Pulmonary artery endothelial cell (primary cell): ENCODE results near the gene USP28. TPM values are rescaled to one million over a fixed set of nuclear protein-coding genes. Genes with fewer than 3 reads are reported as not detected.
"Not testable (repeated sequence)": the region's sequence is repeated elsewhere in the genome, so short reads cannot be mapped to it uniquely, and the experiment has no call there.

Experiments
- DNase-seq: peaks from one replicate; pipeline ENCODE4 v3.0.0-alpha.2; 2011; ENCODE audit warnings: low read depth, low spot score
- total RNA-seq: library from RNA; depleted of rRNA; stranded (reverse); fragments of >200 nt; gene quantifications from 2 replicates; pipeline ENCODE4 v1.2.3, GENCODE V29; 2014

The USP28 gene
- total RNA-seq, 1 donor from 2014 or later: 31.7 TPM

DNA sequence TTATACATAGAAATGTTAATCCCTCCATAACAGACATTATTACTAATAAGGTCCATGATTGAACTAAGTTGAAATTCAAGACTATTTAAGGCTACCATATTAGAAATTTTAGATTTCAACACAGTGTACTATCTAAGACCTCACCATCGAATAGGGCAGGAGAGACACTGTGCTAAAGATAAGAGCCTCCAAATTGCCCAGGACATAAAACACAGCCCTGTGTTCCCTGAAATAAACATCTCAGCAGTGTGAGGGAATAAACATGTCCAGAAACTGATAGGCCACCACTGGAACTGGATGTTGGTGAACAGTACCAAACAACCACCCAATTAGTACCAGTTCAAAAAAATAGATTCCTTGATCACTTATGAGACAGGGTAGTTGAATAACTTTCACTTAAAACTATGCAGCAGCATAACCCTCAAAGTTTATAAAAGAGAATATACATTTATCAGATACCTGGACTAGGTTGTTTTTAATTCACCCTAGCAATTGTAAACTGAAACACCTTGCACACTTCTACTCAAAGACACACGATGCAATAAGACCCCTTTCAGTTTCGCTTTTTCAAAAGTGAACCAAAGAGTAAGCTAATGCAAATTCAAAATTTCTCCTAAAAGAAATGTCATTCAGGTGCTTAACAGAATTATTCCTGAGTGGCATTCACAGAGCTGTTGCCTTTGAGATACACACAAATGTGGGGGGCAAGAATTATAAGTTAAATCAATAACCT lies 34.3 kb downstream of the USP28 start:
- no peak for DNase-seq

- no peak for DNase-seq
These were observed 35.5 kb downstream of the USP28 start for GRCh38 chr11:113839842-113840241.

DNA sequence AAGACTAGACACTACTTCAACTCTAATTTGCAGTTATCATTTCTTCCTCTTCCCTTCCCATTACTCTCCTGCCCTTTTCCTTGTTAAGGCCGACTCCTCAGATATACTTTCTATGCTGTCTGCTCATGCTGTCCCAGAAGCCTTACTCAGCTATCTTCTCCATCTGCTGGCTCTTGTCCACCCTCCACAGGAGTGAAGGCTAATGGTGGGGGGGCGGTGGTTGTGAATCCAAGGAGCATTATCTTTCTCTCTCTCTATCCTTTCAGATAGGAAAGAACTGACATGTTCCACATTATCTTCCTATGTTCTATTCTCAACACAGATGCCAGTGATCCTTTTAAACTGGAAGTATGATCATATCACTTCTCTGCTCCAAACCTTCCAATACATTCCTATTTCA lies 37.4 kb downstream of the USP28 start:
- no peak for DNase-seq

DNA sequence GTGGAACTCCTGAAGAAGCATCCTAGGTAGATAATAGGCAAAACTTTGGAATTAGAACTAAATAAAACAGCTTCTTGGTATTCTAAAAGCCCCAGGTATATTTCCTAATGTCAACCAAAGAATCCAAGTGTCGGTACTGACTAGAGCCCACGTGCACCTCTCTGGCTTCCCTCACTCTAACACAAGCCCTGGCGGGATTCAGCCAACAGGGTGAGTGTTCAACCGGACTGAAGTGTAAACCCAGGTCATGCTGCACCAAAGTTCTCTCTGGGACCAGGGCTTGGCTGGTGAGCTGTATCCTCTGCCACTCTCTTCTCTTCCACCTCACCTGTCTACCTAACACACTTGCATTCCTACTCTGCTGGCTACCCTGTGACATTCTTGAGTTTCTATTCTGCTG lies 40.1 kb downstream of the USP28 start:
- no peak for DNase-seq

DNA sequence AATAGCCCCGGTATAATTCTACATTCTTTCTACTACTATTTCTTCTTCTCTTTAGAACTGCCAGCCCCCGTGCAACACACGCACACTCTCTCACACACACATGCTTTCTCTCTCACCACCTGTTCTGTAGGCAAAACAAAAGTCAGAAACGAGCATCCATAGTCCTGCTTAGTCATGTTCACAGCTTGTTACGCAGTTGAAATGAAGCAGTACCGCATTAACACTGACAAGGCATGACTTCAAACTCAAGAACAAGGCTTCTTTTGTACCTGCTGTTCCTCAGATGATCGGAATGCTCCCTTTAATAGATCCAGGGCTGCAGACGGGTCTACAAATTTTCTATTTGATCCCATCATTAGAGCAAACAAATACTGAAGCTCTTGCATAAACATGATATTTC lies 42.2 kb downstream of the USP28 start:
- no peak for DNase-seq

DNA sequence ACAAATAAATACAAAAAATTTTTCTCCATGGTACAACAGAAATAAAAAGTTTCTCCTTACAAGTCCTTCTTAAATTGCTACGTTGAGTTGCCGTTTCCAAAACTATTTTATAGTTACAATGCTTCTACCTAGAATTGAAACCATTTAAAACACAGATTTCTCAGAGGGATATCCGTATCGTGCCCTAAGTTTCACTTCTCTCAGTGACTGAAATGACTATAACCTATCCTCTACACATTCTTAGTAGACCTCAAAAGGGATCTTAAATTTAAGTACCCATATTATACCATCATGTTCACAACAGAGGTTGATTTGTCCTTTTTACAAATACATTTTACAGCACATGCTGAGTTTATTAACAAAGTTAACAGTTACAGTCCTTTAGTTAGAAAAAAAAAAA lies 44.1 kb downstream of the USP28 start:
- DNase-seq: no peak

- no peak for DNase-seq
These were observed 45.6 kb downstream of the USP28 start for GRCh38 chr11:113829751-113830150.

DNA sequence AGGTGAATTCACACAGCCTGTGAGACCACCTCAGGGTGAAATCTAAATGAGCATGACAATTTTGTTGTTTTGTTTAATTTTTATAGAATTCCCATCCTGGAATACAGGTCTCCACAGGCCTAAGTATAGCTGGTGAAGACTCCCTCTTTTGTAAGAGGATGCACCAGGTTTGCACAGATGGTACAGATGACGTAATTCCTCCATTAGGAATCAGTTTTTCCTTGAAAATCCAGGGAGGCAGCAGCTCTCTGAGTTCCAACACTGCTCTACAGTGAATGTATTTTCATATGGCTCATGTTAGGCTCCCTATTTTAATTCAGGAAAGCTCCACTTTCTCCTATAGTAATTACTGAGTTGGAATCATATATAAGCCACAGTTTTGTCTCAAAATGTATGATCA lies 47.2 kb downstream of the USP28 start:
- DNase-seq: no peak

DNA sequence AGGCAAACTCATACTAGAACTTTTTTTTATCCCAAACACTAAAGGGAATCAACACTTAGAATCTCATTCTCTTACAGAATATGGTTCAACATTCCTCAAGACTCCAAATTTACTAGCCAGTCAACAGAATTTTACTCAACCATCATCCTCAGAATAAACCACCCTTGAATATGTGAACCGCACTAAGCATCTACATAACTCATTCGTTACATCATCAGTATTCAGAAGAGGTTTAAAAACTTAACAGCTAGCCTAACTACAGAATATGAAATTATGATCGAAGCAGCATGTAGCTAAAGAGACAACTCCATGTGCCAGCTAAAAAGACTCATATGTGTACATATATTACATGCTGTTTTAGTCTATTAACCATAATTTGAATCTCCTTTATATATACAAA lies 47.9 kb downstream of the USP28 start:
- DNase-seq: no peak

DNA sequence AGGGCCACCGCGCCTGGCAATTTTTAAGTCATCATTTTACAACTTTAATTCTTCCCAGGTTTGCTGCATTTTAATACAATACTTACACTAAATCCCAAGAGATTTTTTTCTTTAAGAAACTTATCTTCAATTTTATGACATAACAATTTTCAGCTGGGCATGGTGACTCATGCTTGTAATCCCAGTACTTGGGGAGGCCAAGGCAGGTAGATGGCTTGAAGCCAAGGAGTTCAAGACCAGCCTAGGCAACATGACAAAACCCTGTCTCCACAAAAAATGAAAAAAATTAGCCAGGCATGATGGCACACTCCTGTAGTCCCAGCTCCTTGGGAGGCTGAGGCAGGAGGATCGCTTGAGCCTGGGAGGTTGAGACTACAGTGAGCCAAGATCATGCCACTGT lies 56.9 kb downstream of the USP28 start:
- DNase-seq: no peak

GRCh38 chr11:113817626-113818025 lies 57.7 kb downstream of the USP28 start:
- no peak for DNase-seq

DNA sequence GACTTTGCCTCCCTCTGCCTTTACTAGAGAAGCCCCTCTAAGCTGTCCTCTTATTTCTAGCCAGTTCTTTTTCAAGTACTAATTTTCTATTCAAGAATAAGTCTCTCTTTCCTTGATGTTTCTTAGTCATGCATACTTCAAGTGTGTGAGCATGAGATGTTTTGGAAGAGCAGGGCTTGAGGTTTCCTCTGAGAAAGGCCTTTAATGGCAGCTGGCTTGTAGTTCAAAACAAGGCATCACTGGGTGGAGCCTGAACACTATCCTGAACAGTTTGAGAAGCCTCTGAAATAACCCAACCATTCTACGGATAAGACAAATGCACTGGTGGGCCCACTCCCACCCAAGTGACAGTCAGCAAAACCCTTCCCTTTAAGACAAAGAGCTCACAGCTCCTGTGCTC lies 58.2 kb downstream of the USP28 start:
- no peak for DNase-seq

DNA sequence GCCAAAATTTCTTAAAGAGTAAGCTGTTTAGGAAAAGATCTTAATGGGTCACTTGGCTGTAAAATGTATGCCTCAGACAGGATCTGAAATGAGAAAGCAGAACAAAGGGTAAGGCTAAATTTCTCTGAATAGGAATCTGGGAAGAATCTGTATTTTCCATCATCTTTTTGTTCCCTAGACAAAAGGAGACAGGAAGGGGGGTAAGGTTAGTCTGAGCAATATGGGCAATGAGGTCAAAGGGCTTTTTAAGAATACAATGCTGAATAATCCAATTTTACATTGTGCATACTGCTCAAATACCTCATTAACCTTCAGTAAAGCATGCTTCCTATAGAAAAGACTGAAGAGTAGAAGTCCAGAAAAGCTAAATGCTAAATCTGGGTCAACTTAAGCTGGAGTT lies 61.2 kb downstream of the USP28 start:
- no peak for DNase-seq

DNA sequence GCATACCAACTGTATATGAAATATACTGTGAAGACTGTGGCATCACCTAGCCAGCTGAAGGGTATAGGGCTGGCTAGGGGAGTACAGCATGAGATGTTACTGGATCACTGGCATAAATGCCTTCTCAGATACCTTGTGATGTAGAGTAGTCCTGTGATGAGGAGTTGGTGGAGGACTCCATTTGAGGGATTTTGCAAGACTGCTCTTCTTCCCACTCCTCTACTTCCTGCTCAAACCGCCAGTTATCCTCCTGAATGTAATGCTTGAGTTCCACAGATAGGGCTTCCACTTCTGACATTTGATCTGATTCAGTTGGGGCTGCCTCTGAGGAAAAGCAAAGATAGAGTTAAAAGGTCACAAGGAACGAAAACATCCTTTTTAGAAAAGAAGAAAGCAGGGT lies 66.4 kb downstream of the USP28 start:
- no peak for DNase-seq

DNA sequence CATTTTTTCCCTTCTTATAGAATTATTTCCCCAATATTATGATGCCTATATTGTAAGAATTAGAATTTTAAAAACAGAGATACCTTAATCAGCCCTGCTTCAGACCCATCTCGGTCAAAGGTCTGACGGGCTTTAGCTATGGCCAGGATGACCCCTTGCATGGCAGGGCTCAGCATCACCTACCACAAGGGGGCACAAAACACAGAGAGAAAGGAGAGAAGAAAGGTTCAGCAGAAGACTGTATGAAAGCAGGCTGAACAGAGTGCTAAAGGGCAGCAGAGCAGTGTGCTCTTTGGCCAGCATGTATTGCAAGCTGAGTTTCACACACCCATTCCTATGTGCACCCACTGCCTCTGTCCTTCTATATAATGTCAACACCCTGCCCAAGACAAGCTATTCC lies 69.0 kb downstream of the USP28 start:
- DNase-seq: no peak

DNA sequence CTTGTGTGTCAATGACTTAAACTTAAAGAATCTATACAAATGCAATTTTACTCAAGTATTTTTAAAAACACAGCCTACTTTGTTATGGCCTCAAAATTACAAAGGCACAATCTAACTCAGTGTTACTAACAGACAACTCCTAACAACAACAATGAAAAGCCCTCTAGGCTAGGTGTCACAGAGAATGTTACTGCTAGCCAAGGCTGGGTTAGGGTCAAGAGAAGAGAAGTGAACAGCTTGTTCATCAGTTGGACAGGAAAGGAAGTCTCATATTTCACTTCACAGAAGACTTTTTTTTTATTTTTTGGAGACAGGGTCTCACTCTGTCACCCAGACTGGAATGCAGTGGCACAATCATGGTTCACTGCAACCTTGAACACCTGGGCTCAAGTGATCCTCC lies 69.7 kb downstream of the USP28 start:
- DNase-seq: no peak

DNA sequence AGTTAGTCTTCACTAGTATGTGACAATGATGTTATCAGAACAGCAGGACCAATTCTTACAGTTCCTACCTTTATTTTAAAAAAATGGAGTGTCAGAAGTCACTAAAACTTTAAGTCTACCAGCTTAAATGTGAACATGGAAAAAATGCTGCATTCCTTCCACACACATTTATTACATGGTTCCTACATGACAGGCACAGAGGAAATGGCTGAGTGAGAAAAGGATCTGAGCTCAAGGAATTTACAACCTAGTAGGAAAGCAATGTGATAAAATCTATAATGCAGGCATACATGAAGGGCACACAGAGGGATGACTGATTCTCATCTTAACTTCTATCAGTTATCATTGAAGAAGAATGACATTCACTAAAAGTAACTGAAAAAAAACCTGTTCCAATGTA lies 72.8 kb downstream of the USP28 start:
- DNase-seq: no peak

DNA sequence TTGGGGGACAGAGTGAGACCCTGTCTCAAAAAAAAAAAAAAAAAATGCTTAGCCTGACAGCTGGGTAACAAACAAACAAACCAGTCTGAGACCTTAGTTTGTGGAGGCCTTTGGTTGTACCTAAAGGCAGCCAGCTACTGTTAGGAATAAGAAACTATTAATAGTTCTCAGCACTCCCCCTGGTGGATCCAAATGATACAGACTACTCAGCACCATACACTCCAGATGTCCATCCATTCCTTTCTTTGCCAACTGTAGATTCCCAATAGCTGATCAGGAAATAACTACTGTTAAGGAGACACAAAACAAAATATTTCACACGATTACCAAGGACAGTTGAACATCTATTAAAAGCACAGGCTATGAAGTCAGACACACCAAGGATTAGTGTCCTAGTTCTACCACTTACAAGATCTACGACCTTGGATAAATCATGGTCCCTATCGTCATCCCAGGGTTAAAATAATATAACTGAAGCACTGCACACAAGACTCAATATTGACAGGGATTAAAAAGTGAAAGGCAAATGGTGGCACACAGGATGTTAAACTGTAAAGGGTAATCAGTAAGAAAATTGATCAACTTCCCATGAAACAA lies 78.6 kb downstream of the USP28 start:
- no peak for DNase-seq

- DNase-seq: no peak
These were observed 85.6 kb downstream of the USP28 start for GRCh38 chr11:113789675-113790320.

DNA sequence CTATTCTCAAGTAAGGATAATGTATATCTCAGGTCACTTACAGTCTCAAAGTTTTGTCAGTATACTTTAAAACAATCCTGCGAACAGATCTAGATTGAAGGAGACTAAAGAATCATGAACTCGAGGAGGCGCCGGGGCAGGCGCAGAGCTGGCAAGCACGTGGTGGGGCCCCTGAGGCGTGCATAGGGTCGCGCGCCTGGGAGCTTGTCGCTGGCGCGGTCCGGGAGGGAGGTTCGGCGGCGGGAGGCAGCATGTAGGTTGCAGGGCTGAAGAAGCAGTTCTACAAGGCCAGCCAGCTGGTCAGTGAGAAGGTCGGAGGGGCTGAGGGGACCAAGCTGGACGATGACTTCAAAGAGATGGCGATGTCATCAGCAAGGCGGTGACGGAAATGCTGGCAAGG lies 86.4 kb downstream of the USP28 start:
- DNase-seq: not testable (repeated sequence)

DNA sequence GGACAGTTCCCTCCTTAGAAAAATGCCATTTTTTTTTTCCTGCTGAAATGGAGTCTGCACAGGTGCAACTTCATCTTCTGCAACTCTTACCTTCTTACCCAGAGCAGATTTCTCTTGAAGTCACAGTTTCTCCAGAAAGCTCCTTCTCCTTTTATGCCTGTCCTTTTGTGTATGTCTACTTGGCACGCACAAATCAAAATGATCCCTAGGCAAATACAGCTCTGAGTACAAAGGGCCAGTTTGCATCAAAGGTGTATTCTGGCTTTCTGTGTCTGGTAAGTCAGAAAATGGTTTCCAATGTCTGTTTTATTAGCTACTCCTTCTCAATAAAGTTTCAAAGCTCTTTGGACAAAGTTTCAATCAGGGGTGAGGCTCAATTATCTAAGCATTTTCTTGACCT lies 93.2 kb downstream of the USP28 start:
- no peak for DNase-seq

GRCh38 chr11:113781682-113782081 lies 93.7 kb downstream of the USP28 start:
- no peak for DNase-seq

GRCh38 chr11:113779496-113779895 lies 95.9 kb downstream of the USP28 start, which contains the start of gene CLDN25:
CLDN25 (plus strand) TSS chr11:113779796; CDS start chr11:113779796, 0 bp downstream.
- no peak for DNase-seq
